ENCODE measurements around the gene DDI1. TPM values are rescaled to one million over a fixed set of nuclear protein-coding genes. Genes with fewer than 3 reads are reported as not detected.

The DDI1 gene
- polyA plus RNA-seq, 1 experiment: not detected

- CTCF ChIA-PET: no interaction called here
- H3K36me3 ChIP-seq (ENCODE audit: control insufficient read depth, insufficient read depth, low read length): no peaks in the 10 kb centered on the region
Observed at GRCh38 chr11:104049116-104049515, 12.7 kb downstream of the DDI1 start.

GRCh38 chr11:104051778-104052177 lies 15.3 kb downstream of the DDI1 start:
- no peak for DNase-seq (ENCODE audit: low read depth)
- H3K27me3 ChIP-seq (ENCODE audit: control insufficient read depth, insufficient read depth, low read length): no peaks in the 10 kb centered on the region
- no peak overlapping the region for H3K4me3 ChIP-seq (ENCODE audit: low read depth, low read length)
- TF ChIP-seq CTCF (IDR thresholded peaks at IDR 0.05; ENCODE audit: insufficient read depth, low read depth, low read length): no peak
- POLR2A ChIA-PET: no interaction called here
- no peaks in the 10 kb centered on the region for H3K36me3 ChIP-seq (ENCODE audit: control insufficient read depth, insufficient read depth, low read length)
- CTCF ChIA-PET: no interaction called here

More at GRCh38 chr11:104049116-104049515, 12.7 kb downstream of the DDI1 start:
- Histone ChIP-seq H3K27me3 (ENCODE audit: control insufficient read depth, insufficient read depth, low read length) (no peaks in the 10 kb centered on the region), H3K4me3 (ENCODE audit: low read depth, low read length) (no peak overlapping the region)
- POLR2A ChIA-PET: no interaction called here
- no peak for DNase-seq (ENCODE audit: low read depth)
- no peak for TF ChIP-seq CTCF (IDR thresholded peaks at IDR 0.05; ENCODE audit: insufficient read depth, low read depth, low read length)

- Histone ChIP-seq H3K27me3 (ENCODE audit: control insufficient read depth, insufficient read depth, low read length) (no peaks in the 10 kb centered on the region), H3K36me3 (ENCODE audit: control insufficient read depth, insufficient read depth, low read length) (no peaks in the 10 kb centered on the region), H3K4me3 (ENCODE audit: low read depth, low read length) (no peak overlapping the region)
- TF ChIP-seq CTCF (IDR thresholded peaks at IDR 0.05; ENCODE audit: insufficient read depth, low read depth, low read length): no peak
- CTCF ChIA-PET: no interaction called here
- POLR2A ChIA-PET: no interaction called here
- DNase-seq (ENCODE audit: low read depth): no peak
Observed at GRCh38 chr11:104053743-104054478, 17.5 kb downstream of the DDI1 start.

- ChIA-PET POLR2A (no interaction called here), CTCF (no interaction called here)
- no peak for DNase-seq (ENCODE audit: low read depth)
- no peak for TF ChIP-seq CTCF (IDR thresholded peaks at IDR 0.05; ENCODE audit: insufficient read depth, low read depth, low read length)
- no peaks in the 10 kb centered on the region for H3K27me3 ChIP-seq (ENCODE audit: control insufficient read depth, insufficient read depth, low read length)
- H3K4me3 ChIP-seq (ENCODE audit: low read depth, low read length): no peak overlapping the region
- no peaks in the 10 kb centered on the region for H3K36me3 ChIP-seq (ENCODE audit: control insufficient read depth, insufficient read depth, low read length)
Observed at GRCh38 chr11:104054911-104055529, 18.6 kb downstream of the DDI1 start.

- ChIA-PET CTCF (no interaction called here), POLR2A (no interaction called here)
- TF ChIP-seq CTCF (IDR thresholded peaks at IDR 0.05; ENCODE audit: insufficient read depth, low read depth, low read length): no peak
- Histone ChIP-seq H3K36me3 (ENCODE audit: control insufficient read depth, insufficient read depth, low read length) (no peaks in the 10 kb centered on the region), H3K27me3 (ENCODE audit: control insufficient read depth, insufficient read depth, low read length) (no peaks in the 10 kb centered on the region), H3K4me3 (ENCODE audit: low read depth, low read length) (no peak overlapping the region)
- no peak for DNase-seq (ENCODE audit: low read depth)
Observed at GRCh38 chr11:104055596-104055995, 19.2 kb downstream of the DDI1 start.

Measured in BJ (cell line).